CD4-positive, alpha-beta T cell (primary cell): ENCODE data around the gene TNRC6B. TPM values are rescaled to one million over a fixed set of nuclear protein-coding genes. Genes with fewer than 3 reads are reported as not detected.

Experiments used
- ATAC-seq: fragments of 200-7000 bp; cut with Tn5 transposase; one replicate; pipeline ENCODE4 v1.10.0; 2022; ENCODE audit warnings: mild to moderate bottlenecking; ENCODE audit not compliant: poor library complexity
- CTCF ChIA-PET: fragments of 350-600 bp; sonication (Branson Sonifier 250); formaldehyde crosslinking; loops from one replicate; lab custom pipeline; 2021; ENCODE audit warnings: antibody characterized with exemption, inconsistent platforms; lab: Charles Lee
- POLR2A ChIA-PET: fragments of 350-600 bp; sonication (Branson Sonifier 250); formaldehyde crosslinking; loops from one replicate; lab custom pipeline; 2021; ENCODE audit warnings: antibody characterized with exemption, inconsistent platforms; lab: Charles Lee
- DNase-seq, 14 experiments: peaks; one replicate each; pipeline ENCODE4 v3.0.0-alpha.2; 2013 to 2020; ENCODE audit warnings: mixed read lengths in 2 of 14
- H3K27ac ChIP-seq, 2 donors: one replicate each; pipeline versions ENCODE4 v1.5.1 to v1.7.0; 2013; ENCODE audit warnings: low read length in 2 of 2, low read depth in 1 of 2, mild to moderate bottlenecking in 1 of 2
- H3K27me3 ChIP-seq, 2 experiments: 1 replicate in 1 of 2; 2 replicates in 1 of 2; pipeline versions ENCODE4 v1.6.1 to v1.7.0; 2013; ENCODE audit warnings: low read length in 2 of 2, control low read depth in 1 of 2, mild to moderate bottlenecking in 1 of 2, moderate library complexity in 1 of 2; ENCODE audit not compliant: insufficient read depth in 2 of 2, control insufficient read depth in 1 of 2
- H3K36me3 ChIP-seq: one replicate; pipeline ENCODE4 v1.6.1; 2013; ENCODE audit warnings: low read length, control low read depth; ENCODE audit not compliant: insufficient read depth
- H3K4me1 ChIP-seq: one replicate; pipeline ENCODE4 v1.6.1; 2013; ENCODE audit warnings: low read length, control low read depth; ENCODE audit not compliant: insufficient read depth
- H3K4me3 ChIP-seq: one replicate; pipeline ENCODE4 v1.5.1; 2013; ENCODE audit warnings: mild to moderate bottlenecking, low read length, moderate library complexity
- H3K9me3 ChIP-seq, 2 experiments: 1 replicate in 1 of 2; 2 replicates in 1 of 2; pipeline versions ENCODE4 v1.6.1 to v1.7.0; 2013; ENCODE audit warnings: low read length in 2 of 2, mild to moderate bottlenecking in 2 of 2, control low read depth in 1 of 2, moderate library complexity in 1 of 2; ENCODE audit not compliant: control insufficient read depth in 1 of 2, insufficient read depth in 1 of 2
- H3K27ac Mint-ChIP-seq: one replicate; pipeline ENCODE4 v1.8.0; 2020; ENCODE audit warnings: mixed read lengths
- H3K27me3 Mint-ChIP-seq: one replicate; pipeline ENCODE4 v1.8.0; 2021; ENCODE audit warnings: mixed read lengths
- H3K36me3 Mint-ChIP-seq: one replicate; pipeline ENCODE4 v1.8.0; 2021; ENCODE audit warnings: low read depth, mixed read lengths
- H3K4me1 Mint-ChIP-seq: one replicate; pipeline ENCODE4 v1.8.0; 2021; ENCODE audit warnings: low read depth, mixed read lengths
- H3K4me3 Mint-ChIP-seq: one replicate; pipeline ENCODE4 v1.8.0; 2020; ENCODE audit warnings: mild to moderate bottlenecking, mixed read lengths
- H3K9me3 Mint-ChIP-seq: one replicate; pipeline ENCODE4 v1.8.0; 2020; ENCODE audit warnings: mixed read lengths
- intact Hi-C, 2 experiments: fragments of 100-400 bp; cut with DNase I in 1 of 2; cut with micrococcal nuclease in 1 of 2; formaldehyde crosslinking; loops; one replicate each; pipeline versions ENCODE4 v1.15.1 to v1.9.0; 2023 to 2025; cut with DNase I, micrococcal nuclease
- total RNA-seq, 174 experiments: library from RNA in 2 of 174; stranded (reverse) in 2 of 174; gene quantifications; one replicate each; pipeline ENCODE4 v1.2.3 and lab custom pipeline; 2021 to 2026
- TF ChIP-seq, protein P1 (sequence below): fragments of 200-600 bp; IDR thresholded peaks from one replicate; pipeline ENCODE4 v1.8.0; 2022; ENCODE audit warnings: antibody characterized with exemption, mild to moderate bottlenecking

TNRC6B gene
- total RNA-seq, 2 experiments from 2014 or later = 110 to 111 TPM

DNA sequence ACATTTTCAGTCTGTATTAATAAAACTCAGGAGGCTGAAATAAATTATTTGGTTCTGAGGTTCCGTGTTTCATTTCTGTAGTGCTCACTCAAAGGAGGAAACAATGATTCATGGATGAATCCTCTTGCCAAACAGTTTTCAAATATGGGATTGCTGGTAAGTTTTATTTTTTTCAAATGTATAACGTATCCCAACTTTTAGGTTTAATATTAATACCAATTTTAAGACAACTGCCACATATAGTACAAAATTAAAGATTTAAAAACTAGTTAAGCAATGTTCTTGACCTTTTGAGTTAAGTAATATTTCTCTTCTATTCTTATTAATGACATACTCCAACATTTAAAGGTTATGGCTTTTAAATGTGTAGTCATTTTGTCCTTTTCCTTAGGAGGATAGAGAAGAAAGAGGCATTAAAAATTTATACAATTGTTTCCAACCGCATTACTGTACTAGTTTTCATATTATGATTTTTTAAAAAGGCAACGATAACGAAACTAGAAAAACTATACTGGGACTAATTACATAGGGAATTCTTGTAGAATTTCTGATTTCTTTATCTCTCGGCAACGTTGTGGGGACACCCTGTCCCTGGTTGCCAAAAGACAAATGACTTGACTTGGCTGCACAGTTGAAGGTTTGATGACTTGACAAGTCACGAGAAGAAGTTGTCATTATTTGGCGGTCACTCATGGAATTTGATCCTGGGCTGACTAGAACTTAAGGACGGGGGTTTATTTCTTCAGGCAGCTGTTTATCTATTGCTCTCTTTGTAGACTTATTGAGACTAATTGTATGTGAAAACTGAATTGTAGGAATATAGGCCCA is 99.5 kb downstream of the TNRC6B start:
- no peaks in the 10 kb centered on the region for H3K9me3 Mint-ChIP-seq

DNA sequence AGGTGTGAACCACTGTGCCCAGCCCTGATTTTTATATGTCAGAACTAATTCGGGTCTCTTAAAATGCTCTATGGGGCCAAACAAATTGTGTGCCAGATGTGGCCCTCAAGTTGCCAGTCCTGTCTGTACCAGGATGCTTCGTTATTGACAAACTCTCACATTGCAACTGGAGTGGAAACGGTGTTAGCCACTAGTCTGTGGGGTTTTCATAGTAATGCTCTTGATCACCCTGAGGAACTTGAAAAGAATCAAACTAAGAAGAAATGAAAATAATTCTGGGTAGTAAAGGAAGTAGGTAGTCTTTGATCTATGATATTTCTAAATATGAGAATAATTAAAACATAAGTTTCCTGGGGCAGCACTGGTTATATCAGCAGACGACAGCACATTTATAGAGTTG is 101.3 kb downstream of the TNRC6B start:
- Mint-ChIP-seq H3K9me3 (no peaks in the 10 kb centered on the region), H3K4me1 (peaks cover 58% of the 10 kb centered on the region), H3K27ac (peak overlapping the region; percentile 92), H3K36me3 (peaks cover 82% of the 10 kb centered on the region), H3K4me3 (peak overlapping the region; percentile 39), H3K27me3 (no peaks in the 10 kb centered on the region)
- CTCF ChIA-PET = interaction anchor here (0.9 kb wide), 1 partner anchor 69 kb away, joined by 3 read pairs; no protein-coding TSS in a partner anchor
- peaks cover 59% of the 10 kb centered on the region for H3K36me3 ChIP-seq
- DNase-seq = peak in 1 of 14 experiments; percentile 42
- TF ChIP-seq, protein P1, sequence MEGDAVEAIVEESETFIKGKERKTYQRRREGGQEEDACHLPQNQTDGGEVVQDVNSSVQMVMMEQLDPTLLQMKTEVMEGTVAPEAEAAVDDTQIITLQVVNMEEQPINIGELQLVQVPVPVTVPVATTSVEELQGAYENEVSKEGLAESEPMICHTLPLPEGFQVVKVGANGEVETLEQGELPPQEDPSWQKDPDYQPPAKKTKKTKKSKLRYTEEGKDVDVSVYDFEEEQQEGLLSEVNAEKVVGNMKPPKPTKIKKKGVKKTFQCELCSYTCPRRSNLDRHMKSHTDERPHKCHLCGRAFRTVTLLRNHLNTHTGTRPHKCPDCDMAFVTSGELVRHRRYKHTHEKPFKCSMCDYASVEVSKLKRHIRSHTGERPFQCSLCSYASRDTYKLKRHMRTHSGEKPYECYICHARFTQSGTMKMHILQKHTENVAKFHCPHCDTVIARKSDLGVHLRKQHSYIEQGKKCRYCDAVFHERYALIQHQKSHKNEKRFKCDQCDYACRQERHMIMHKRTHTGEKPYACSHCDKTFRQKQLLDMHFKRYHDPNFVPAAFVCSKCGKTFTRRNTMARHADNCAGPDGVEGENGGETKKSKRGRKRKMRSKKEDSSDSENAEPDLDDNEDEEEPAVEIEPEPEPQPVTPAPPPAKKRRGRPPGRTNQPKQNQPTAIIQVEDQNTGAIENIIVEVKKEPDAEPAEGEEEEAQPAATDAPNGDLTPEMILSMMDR = no peak
- peak overlapping the region in 1 of 2 donors; percentile 23 for H3K27ac ChIP-seq
- no peak overlapping the region for H3K4me3 ChIP-seq
- POLR2A ChIA-PET = interaction anchor here (0.6 kb wide), 1 partner anchor 106 kb away, joined by 5 read pairs; no protein-coding TSS in a partner anchor
- peaks cover 24% of the 10 kb centered on the region for H3K4me1 ChIP-seq
- H3K9me3 ChIP-seq = no peaks in the 10 kb centered on the region
- no peak for ATAC-seq
- no peaks in the 10 kb centered on the region for H3K27me3 ChIP-seq
- intact Hi-C loops = no loop called here

More for the DNA sequence above, 99.5 kb downstream of the TNRC6B start:
- Histone ChIP-seq H3K36me3 (peaks cover 72% of the 10 kb centered on the region), H3K27ac (peak overlapping the region in 1 of 2 donors; percentile 49), H3K4me3 (peak overlapping the region; percentile 53), H3K9me3 (no peaks in the 10 kb centered on the region), H3K4me1 (peaks cover 24% of the 10 kb centered on the region), H3K27me3 (no peaks in the 10 kb centered on the region)
- DNase-seq = no peak
- ChIA-PET POLR2A (interaction anchor here (0.8 to 1.6 kb wide), 5 partner anchors 10 to 68 kb away, joined by 3 to 6 read pairs (median 3); no protein-coding TSS in a partner anchor), CTCF (interaction anchor here (1.6 to 2.8 kb wide), 2 partner anchors 9 to 70 kb away, joined by 3 to 10 read pairs; no protein-coding TSS in a partner anchor)
- intact Hi-C loops = no loop called here
- no peaks in the 10 kb centered on the region for H3K27me3 Mint-ChIP-seq
- peak overlapping the region; percentile 92 for H3K27ac Mint-ChIP-seq
- no peak for ATAC-seq
- peaks cover 89% of the 10 kb centered on the region for H3K36me3 Mint-ChIP-seq
- H3K4me3 Mint-ChIP-seq = peak overlapping the region; percentile 51
- TF ChIP-seq, protein P1 = no peak
- peaks cover 62% of the 10 kb centered on the region for H3K4me1 Mint-ChIP-seq

DNA sequence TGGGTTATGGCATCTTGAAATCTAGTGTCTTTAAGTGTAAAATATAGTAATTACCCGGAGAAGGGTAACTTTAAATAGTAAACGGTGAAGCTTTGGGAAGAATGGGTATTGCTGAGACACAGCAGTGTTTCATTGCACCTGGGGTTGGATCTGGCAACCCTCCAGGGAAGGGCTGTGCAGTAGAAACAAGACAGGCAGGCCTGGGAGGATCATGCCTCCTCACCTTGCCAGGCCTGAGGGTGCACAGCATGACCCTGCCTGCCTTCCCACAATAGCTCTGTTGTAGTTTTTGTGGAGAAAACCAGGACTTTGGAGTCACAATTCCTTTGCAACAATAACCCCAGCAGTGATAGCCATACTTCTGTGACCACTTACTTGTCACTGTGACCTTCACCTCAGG is 104.0 kb downstream of the TNRC6B start:
- TF ChIP-seq, protein P1 = no peak
- Histone ChIP-seq H3K4me1 (peaks cover 19% of the 10 kb centered on the region), H3K27ac (no peak overlapping the region), H3K27me3 (no peaks in the 10 kb centered on the region), H3K36me3 (peaks cover 66% of the 10 kb centered on the region), H3K9me3 (no peaks in the 10 kb centered on the region), H3K4me3 (no peak overlapping the region)
- Mint-ChIP-seq H3K36me3 (peaks cover 83% of the 10 kb centered on the region), H3K9me3 (no peaks in the 10 kb centered on the region), H3K27me3 (no peaks in the 10 kb centered on the region), H3K4me1 (peaks cover 60% of the 10 kb centered on the region), H3K4me3 (no peak overlapping the region), H3K27ac (peak overlapping the region; percentile 92)
- ATAC-seq (no peak), DNase-seq (no peak)
- ChIA-PET POLR2A (interaction anchor here (0.8 kb wide), 1 partner anchor 45 kb away, joined by 3 read pairs; no protein-coding TSS in a partner anchor), CTCF (no interaction called here)
- intact Hi-C loops = no loop called here
